Stimulated activated CD4-positive, alpha-beta T cell treated with anti-CD3 and anti-CD28 coated beads, Interleukin-1b, Interleukin-23, amount 100 ng/mL, for 4 hours (primary cell): ENCODE results near the gene UBE2A.

Experiments used
- DNase-seq, 2 donors: peaks; one replicate each; pipeline ENCODE4 v3.0.0-alpha.2; 2020; ENCODE audit warnings: low read depth in 2 of 2

The UBE2A gene

DNA sequence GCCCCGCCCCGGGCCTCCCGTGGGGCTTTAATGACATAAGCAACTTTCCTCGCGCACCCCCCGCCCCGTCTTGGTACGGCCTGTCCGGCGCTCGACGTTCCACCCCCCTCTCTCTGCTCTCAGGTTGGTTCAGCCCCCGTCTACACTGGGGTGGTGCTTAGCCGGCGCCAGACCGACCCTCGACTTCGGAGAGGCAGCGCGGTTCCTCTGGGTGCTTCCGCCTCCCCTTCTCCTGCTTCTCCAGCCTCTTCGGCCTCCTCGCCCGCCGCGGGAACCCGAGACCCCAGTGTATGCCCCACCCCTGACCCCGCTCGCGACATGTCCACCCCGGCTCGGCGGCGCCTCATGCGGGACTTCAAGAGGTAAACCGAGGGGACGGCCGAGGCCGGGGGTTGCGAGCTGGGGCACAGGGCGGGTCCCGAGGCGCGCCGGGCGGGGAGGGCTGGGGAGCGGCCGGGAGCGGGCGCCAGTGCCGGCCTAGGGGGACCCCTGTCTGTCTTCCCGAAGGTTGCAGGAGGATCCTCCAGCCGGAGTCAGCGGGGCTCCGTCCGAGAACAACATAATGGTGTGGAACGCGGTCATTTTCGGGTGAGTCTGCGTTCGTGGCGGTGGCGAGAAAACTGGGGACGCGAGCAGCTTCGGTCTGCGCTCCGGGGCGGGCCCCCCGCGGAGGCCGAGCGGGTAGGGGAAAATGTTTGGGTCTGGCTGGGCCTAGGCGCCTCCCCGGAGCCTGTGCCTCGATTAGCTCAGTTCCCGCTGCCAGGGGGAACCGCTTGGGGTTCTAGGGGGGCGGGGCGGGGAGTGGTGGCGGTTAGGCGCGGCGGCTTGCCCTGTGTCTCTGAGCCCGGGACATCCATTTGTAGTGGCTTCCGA, at the start of gene UBE2A:
Gene UBE2A, plus strand, starts transcription at position 170 of the 873 bp plus-strand sequence. Its CDS starts 149 bp downstream, at position 319.
- peak; percentile 81 to 83 for DNase-seq

DNA sequence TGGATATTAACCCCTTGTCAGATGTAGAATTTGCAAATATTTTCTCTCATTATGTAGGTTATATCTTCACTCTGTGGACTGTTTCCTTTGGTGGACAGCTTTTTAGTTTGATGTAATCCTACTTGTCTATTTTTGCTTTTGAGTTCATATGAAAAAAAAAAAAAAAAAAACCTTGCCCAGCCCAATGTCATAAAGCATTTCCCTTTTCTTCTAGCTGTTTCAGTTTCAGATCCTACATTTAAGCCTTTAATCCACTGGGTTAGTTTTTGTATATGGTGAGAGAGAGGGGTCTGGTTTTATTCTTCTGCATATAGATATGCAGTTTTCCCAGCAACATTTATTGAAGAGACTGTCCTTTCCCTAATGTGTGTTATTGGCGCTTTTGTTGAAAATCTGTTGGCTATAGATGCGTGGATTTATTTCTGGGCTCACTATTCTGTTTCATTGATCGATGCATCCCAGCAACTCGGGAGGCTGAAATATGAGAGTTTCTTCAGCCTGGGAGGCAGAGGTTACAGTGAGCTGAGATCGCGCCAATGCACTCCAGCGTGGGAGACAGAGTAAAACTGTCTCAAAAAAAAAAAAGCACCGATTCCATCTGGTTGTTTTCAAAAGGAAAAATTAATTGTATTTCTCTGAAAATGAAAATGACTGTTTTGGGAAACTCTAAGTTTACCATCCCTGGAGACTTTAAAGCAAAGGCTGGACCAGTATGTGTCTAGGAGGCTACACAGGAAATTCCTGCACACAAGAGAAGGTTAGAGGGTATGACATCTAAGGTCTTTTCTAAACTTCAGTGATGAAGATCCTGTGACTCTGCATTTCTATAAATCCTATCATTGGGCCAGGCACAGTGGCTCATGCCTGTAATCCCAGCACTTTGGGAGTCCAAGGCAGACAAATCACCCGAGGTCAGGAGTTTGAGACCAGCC, 44.8 kb upstream of the UBE2A start:
- DNase-seq, result no peak

DNA sequence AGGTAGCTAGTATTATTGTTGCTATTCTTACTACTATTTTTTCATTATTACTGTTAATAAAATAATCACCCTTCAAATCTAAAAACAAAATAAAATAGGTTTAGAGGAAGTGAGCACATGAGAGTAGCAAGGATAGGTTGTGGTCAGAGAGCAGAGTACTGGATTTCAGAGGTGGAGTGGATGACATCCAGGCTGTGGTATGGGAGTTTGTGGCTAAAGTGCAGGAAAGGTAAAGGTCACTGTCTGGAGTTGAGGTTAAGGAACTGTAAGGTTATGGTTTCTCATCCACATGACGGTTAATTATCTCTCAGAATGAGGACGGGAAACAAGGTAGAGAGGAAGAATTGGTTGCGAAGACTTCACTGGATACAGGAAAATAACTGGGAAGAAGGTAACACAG, 36.9 kb upstream of the UBE2A start:
- no peak for DNase-seq

DNA sequence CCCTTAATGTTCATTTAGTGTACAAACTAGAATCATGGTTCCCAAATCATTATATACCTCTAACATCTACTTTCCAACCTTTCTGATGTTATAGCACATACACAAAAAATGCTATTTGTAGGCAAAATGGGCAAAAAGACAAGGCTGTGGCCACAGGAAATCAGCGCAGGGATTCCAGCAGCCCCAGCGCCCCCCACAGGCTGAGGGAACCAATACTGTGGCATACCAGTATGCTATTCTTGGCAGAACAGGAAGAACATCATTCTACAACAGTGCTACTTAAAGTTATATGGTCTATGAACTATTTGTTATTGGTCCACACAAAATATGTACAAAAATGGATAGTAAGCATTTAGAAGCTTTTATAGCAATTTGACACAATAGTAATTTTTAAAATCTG, 34.5 kb upstream of the UBE2A start:
- no peak for DNase-seq

DNA sequence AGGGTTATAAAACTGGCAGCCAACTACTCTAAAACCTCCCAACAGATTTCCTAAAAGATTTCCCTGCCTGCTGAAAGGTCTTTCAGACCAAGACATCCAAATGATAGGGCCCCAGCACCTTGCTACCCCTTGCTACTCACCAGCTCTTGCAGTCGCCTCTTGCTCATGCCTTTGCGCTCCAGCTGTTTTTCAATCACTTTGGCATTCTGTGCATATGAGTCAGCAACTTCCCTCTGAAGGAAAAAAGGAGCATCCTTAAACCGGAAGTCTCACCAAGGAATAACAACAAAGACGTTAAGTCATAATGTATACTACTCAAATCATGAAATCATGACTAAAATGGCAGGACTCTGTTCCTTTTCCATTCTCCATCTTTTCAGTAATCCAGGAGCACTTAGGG, 33.2 kb upstream of the UBE2A start:
- no peak for DNase-seq

DNA sequence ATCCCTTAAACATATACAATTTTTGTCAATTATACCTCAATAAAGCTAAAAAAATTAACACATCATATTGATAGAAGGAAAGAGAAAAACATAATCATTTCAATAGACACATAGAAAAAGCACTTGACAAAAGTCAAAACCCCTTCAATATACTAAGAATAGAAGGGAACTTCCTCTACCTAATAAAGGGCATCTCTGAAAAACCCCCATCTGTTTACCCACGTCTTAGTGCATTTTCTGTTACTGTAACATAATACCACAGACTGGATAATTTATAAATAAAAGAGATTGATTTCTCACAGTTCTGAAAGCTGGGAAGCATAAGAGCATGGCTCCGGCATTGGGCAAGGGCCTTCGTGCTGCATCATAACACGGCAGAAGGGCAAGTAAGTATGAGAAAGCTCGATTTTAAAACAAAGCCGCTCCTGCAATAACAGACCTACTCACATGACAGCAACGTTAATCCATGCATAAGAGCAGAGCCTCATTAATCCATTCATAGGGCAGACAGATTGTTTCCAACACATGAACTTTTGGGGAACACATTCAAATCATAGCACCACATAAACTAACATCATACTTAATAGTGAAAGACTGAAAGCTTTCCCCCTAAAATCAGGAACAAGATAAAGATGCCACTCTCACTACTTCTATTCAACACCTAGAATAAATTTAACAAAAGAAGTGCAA, 24.9 kb upstream of the UBE2A start:
- DNase-seq, result no peak

DNA sequence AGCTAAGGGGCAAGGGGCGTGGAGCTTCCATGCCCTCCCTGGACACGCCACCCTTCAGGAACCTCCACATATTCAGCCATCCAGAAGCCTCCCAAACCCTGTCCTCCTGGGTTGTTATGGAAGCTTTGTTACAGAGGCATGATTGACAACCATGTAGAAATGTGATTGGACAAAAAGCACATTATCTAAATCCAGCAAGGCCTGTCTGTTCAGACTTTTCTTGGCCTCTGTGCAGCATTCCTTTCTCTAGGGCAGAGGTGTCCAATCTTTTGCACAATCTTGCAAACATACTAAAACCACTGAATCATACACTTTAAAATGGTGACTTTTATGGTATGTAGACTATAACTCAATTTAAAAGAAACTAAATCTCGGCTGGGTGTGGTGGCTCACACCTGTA, 21.9 kb upstream of the UBE2A start:
- no peak for DNase-seq

DNA sequence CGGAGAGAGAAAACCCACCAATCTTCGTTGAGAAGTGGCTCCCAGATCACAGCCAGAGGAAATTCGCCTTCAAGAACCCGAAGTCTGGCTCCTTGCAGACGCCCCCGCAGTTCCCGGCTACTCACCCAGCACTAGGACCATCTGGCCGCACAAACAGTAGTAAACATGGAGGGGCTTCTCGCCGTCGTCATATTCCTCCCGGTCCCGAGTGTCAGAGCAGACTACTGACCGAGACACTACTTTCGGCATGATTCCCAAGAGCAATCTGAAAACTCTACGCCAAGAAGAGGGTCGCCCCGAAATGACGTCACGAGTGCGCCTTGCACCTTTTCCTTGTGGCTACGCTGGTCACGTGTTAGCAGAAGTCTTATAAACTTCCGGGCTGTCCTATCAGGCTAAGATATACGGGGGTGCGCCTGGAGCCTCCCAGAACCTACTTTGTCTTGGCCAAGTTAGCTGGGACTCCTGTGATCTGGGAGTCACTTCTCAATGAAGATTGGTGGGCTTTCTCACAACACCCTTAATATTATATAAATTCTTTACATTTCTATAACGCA, 9.2 kb upstream of the UBE2A start, which contains the start of gene STEEP1:
Gene STEEP1, minus strand, starts transcription at position 303 of the 557 bp plus-strand sequence. Its CDS starts 54 bp downstream, at position 249.
- DNase-seq, result peak; percentile 71 to 74

DNA sequence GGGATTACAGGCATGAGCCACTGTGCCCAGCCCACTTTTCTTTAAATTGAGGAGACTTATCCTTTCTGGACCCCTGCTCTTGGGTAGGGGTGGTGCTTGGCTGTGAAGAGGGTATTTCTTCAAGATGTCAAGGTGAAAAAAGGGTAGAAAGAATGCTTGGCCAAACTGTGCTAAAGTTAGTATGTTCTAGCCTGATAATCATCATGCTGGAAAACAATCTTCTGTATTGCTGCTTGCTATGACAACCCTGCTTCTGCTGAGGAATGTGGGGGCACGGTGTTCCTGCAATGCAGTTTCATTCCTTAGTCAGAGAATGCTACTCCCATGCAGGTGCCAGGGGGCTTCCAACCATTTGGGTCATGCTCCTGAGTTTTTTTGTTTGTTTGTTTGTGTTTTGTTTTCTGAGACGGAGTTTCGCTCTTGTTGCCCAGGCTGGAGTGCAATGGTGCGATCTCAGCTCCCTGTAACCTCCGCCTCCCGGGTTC, 4.0 kb upstream of the UBE2A start:
- no peak for DNase-seq

DNA sequence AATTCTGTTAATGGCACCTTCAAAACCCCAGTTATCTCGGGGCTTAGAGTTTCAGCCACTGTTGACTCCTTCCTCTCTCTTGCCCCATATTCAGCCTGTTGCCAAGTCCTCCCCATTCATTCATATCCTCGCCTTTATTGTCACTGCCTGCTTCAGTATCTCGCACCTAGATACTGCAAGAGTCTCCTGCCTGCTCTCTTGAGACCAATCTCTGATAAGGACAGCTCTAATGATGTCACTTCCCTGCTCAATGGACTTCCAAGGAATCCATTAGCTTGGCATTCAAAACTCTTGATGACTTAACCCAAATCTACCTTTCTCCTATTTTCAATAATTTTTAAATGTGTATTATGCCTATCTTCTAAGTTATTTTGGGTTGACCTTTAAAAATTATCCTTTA, 1.1 kb upstream of the UBE2A start:
- no peak for DNase-seq

DNA sequence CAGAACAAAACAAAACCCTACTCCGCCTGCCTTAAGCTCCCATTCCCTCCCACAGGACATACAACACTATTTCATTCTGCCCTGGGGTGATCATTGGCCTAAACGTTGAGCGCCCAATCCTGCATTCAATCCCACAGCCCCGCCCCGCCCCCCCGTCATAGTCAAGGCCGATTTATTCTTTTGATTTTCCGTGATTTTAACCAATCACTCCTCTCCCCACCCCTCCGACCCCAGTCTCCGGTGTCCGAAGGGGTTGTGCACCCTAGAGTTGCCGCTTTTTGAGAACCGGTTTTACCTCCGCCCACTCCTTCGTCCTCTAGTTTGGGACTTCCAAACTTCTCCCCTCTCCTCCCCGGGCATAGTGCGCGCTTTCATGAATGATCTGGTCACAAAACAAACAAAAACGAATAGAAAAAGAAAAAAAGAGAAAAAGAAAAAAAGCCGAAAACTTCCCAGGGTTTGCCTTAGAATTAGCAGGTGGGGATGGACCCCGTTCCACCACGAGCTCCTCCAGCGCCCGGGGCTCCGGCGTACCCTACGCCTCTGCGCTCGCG, 446 bp upstream of the UBE2A start:
- DNase-seq, result no peak

DNA sequence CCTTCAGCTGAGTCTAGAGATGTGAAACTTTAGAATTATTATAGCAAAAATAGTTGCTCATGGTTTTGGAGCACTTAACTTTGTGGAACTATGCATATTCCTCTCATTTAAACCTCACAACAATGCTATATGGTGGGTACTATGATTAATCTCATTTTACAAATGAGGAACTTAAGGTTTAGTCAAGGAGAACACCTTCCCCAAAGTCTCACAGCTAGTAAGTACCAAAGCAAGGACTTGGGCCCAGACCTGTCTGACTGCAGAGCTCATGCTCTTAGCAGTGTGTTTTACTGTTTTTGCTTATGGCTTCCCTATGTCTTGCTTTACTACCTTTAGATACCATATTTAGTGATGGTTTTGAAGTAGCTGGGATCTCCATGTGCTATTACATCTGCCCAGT, 5.1 kb downstream of the UBE2A start:
- no peak for DNase-seq

DNA sequence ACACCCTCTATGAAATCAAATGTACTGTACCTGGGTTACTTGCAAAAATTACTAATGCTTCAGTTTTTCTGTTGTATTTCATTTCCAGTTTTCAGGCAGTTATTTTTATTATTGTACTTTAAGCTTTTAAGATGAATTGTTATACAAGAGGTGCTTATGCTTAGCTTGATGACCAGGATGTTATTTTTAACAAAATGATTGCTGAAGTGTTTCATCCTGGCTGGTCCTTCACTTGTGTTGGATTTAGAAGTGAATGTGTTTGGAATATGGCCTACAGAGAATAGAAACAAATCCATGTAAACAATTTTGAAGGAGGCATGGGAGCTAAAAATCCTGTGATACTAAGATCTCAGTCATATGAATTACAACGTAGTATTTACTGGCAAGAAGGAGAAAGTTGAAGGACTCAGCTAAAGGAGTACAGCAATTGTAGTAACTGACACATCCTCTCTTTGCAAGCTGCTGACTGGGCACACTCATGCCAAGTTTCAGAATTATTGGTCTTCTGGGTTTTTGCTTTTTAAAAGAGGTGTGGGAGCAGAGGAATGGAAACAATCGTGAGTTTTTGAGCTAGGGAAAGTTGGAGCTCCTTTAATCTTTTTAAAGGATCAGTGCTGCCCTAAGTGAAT, 9.2 kb downstream of the UBE2A start:
- DNase-seq, result no peak

DNA sequence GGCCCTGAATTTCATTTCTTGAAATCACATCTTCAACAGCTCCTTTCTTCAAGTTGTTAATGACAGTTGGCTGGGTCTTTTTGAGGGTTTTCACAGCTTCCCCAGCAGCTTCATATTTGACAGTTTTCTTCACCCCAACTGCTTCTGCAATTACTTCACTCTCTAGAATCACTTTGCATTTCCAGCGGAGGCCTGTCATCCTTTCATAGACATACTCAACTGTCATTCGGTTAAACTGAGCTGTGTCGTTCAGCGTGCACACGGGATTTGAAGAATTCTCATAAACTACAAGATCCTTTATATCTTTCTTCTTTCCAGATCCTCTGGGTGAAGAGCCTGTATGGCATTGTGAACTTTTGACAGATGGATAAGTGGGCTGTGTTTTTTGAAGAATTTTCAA, 15.4 kb downstream of the UBE2A start:
- no peak for DNase-seq

DNA sequence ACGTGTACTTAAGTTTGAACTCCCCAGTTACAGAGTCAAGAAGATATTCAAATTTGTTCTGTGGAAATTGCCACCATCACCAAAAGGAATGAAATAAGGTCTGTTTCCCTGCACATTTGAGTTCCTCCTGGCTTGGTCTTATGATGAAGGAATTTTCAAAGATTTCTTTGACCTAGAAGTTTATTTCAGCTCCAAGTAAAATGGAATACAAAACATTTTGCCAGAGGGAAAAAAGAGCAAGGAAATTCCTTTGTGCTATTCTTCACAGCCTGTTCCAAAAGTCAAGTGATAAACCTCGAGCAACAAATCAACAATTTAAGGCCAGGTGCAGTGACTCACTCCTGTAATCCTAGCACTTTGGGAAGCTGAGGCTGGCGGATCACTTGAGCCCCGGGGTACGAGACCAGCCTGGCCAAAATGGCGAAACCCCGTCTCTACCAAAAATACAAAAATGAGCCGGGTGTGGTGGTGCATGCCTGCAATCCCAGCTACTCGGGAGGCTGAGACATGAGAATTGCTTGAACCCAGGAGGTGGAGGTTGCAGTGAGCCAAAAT, 28.4 kb downstream of the UBE2A start:
- no peak for DNase-seq

DNA sequence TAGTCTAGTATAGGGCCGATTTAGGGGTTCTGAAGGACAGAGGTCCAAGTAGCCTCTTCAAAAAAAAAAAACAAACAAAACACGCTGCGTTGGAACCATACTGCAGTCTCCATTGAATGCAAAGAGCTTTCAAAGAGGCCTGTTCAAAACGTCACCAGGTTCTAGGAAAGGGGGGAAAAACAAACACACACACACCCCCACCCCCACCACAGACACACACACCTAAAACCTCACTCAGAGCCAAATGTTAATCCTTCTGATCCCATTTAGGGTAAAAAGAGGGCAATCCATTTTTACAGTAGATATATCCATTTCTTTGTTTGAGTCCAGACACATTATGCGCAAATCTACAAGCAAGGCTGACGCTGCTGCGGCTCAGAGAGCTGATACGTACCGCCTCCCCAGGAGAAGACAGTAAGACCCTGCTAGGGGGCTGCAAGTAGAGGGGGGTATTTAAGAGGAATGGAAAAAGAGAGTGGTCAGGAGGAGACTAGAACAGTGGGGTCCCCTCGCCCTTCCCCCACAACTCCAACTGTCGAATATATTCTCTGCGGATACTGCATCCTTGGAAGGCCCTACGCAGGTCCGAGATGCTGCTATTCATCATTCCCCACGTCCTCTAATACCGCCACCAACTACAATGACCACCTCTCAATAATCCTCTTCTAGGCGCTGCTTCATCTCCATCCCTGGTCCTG, 30.6 kb downstream of the UBE2A start:
- no peak for DNase-seq

DNA sequence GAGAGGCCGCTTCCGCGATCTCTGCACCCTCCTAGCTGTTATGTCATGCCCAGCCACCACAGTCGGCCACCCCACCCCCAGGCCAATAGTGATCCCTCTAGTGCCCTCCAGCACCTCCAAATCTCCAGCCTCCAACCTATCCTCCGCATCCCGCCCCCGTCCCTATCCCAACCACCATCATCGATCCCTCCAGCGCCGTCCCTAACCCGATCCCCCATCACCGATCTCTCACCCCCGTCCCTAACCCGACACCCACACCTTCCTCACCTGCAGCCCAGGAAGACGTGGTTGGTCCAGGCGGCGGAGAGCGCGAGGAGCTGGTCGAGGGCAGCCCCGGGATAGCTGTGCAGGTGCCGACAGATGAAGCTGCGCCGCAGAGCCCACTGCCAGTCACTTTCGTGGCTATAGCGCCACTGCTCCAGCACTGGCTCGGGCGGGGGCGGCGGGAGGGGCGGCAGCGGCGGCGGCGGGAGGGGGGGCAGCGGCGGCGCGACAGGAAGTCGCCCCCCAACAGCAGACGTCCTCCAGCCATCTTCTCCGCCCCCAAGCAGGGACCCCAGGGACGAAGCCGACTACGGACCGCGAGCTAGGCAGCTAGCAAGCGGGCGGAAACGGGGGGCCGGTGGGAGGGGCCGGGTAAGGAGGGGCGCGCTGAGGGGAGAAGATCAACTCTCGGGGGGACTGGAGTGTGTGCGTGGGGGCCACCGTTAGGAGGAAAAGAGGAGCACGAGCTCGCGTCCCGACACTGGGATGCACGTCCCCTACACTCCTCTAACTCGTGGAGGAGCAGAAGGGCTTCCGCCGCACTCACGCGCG, 31.3 kb downstream of the UBE2A start:
- DNase-seq, result peak; percentile 22 to 42

DNA sequence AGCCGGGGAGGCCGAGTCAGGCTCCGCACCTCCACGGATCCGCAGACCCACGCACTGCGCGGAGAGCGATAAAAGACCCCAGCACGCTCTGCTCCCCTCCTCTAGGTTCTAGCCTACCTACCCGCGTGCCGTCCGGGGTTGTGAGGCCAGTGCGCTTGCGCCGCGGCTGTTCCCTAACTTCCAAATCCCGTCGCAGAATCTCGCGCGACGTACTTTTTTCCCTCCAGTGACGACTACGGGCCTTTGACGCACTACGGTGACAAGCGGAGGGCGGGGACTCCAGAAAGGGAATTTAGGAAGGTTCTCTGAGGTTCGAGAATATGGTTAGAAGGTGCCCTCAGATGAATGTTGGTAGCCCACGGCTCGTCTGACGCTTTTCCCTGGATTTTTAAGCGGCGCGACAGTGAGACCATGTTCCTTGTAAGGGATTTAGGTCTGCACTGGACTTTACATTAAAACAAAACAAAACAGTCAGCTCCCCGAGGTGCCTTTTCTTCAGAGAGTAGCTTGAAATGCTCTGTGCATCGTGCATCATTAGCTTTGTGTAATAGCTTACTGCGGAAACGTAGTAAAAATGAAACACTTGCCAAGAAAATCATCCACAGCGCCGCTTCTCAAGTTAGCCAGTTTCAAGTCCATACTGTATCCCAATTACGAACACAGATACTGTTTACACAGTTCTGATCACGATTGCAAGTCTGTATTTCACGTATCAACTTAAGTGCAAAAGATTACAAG, 32.1 kb downstream of the UBE2A start, which contains the start of gene NKRF:
Gene NKRF, minus strand, starts transcription at position 145 of the 738 bp plus-strand sequence.
- peak; percentile 83 to 84 for DNase-seq
